GM18511 (cell line): ENCODE measurements around the gene MSH3.

ENCODE experiments used
- ATAC-seq: cut with Tn5 transposase; IDR thresholded peaks from one replicate; pipeline ENCODE4 v1.9.1; 2021; ENCODE audit warnings: mild to moderate bottlenecking, moderate library complexity; ENCODE audit not compliant: unreplicated experiment

MSH3 gene

GRCh38 chr5:80654391-80655230, at the start of gene MSH3, which contains the start of gene DHFR:
MSH3 (plus strand) TSS chr5:80654652; CDS start chr5:80654728, 76 bp downstream.
DHFR (minus strand) TSS chr5:80654983; CDS start chr5:80654489, 494 bp downstream.
- peak; percentile 60 for ATAC-seq

- ATAC-seq = no peak
These were observed 47.1 kb upstream of the MSH3 start for GRCh38 chr5:80607343-80607742.

- ATAC-seq = peak; percentile 90
These were observed 46.6 kb upstream of the MSH3 start for GRCh38 chr5:80607832-80608231.

- no peak for ATAC-seq
These were observed 45.7 kb upstream of the MSH3 start for GRCh38 chr5:80608731-80609130.

- ATAC-seq = no peak
These were observed 44.8 kb upstream of the MSH3 start for GRCh38 chr5:80609692-80610091.

GRCh38 chr5:80615266-80615914, 39.1 kb upstream of the MSH3 start:
- ATAC-seq = no peak

GRCh38 chr5:80618438-80618837, 36.0 kb upstream of the MSH3 start:
- ATAC-seq = no peak

- ATAC-seq = no peak
These were observed 35.4 kb upstream of the MSH3 start for GRCh38 chr5:80619086-80619485.

GRCh38 chr5:80620211-80620610, 34.2 kb upstream of the MSH3 start:
- ATAC-seq = no peak

GRCh38 chr5:80622756-80623155, 31.7 kb upstream of the MSH3 start:
- ATAC-seq = no peak

- no peak for ATAC-seq
These were observed 30.5 kb upstream of the MSH3 start for GRCh38 chr5:80623999-80624398.

GRCh38 chr5:80625230-80625629, 29.2 kb upstream of the MSH3 start:
- ATAC-seq = no peak

- no peak for ATAC-seq
These were observed 25.2 kb upstream of the MSH3 start for GRCh38 chr5:80629281-80629680.

- ATAC-seq = no peak
These were observed 22.9 kb upstream of the MSH3 start for GRCh38 chr5:80631278-80632259.

GRCh38 chr5:80632700-80633099, 21.8 kb upstream of the MSH3 start:
- no peak for ATAC-seq

- no peak for ATAC-seq
These were observed 20.3 kb upstream of the MSH3 start for GRCh38 chr5:80634193-80634592.

GRCh38 chr5:80641353-80641752, 13.1 kb upstream of the MSH3 start:
- ATAC-seq = no peak

GRCh38 chr5:80644900-80645299, 9.6 kb upstream of the MSH3 start:
- no peak for ATAC-seq

GRCh38 chr5:80646926-80647325, 7.5 kb upstream of the MSH3 start:
- no peak for ATAC-seq

GRCh38 chr5:80653502-80653901, 950 bp upstream of the MSH3 start:
- ATAC-seq = no peak

GRCh38 chr5:80654054-80654390, 430 bp upstream of the MSH3 start:
- peak; percentile 0 for ATAC-seq
